Prostate gland (tissue), 2 donors: ENCODE results near the gene ZNF606. TPM values are rescaled to one million over a fixed set of nuclear protein-coding genes. Genes with fewer than 3 reads are reported as not detected.

Experiments used
- DNase-seq: peaks from one replicate; pipeline ENCODE4 v3.0.0-alpha.2; 2019; ENCODE audit warnings: low spot score
- H3K27ac ChIP-seq, 2 donors: fragments of 200-600 bp; sonication (generic); 2 replicates each; pipeline ENCODE4 v1.5.1; 2017 to 2019
- H3K27me3 ChIP-seq: fragments of 200-600 bp; sonication (generic); replicated peaks from 2 replicates; pipeline ENCODE4 v1.5.1; 2019; ENCODE audit not compliant: insufficient read depth
- H3K36me3 ChIP-seq, 2 donors: fragments of 200-600 bp; sonication (generic); 1 replicate in 1 of 2; 2 replicates in 1 of 2; pipeline versions ENCODE4 v1.5.1 to v1.8.1; 2017 to 2019
- H3K4me1 ChIP-seq: fragments of 200-600 bp; sonication (generic); replicated peaks from 2 replicates; pipeline ENCODE4 v1.5.1; 2019
- H3K4me3 ChIP-seq, 2 donors: fragments of 200-600 bp; sonication (generic); 2 replicates each; pipeline ENCODE4 v1.5.1; 2017 to 2019
- H3K9me3 ChIP-seq: fragments of 200-600 bp; sonication (generic); 2 replicates; pipeline ENCODE4 v1.5.1; 2017
- POLR2A ChIP-seq: fragments of 450-650 bp; IDR thresholded peaks from one replicate; pipeline ENCODE4 v1.6.1; 2016; ENCODE audit warnings: antibody characterized with exemption, mild to moderate bottlenecking
- POLR2AphosphoS5 ChIP-seq: sonication (generic); formaldehyde crosslinking; IDR thresholded peaks from one replicate; pipeline ENCODE4 v1.6.1; 2017; ENCODE audit warnings: antibody characterized with exemption
- WGBS: methylation state at CpG from one replicate; pipeline ENCODE4 v1.1.5; 2018; 5-methylcytosine and 5-hydroxymethylcytosine counted together
- intact Hi-C: fragments of 100-400 bp; cut with DNase I; formaldehyde crosslinking; loops from one replicate; pipeline ENCODE4 v1.14.2; 2022
- total RNA-seq, 2 donors: library from RNA; depleted of rRNA; stranded (reverse); fragments of >200 nt; gene quantifications; one replicate each; pipeline ENCODE4 v1.1.0, GENCODE V29; 2016
- TF ChIP-seq, protein P1 (sequence below), 4 experiments: fragments of 200-600 bp in 2 of 4; fragments of 450-650 bp in 2 of 4; sonication (generic) in 2 of 4; IDR thresholded peaks; 1 replicate in 3 of 4; 2 replicates in 1 of 4; pipeline ENCODE4 v1.5.1; 2016 to 2019; ENCODE audit warnings: antibody characterized with exemption in 4 of 4, mild to moderate bottlenecking in 2 of 4, moderate library complexity in 2 of 4

Gene ZNF606
- total RNA-seq, 2 donors from 2014 or later: 44.7 to 51.3 TPM

DNA sequence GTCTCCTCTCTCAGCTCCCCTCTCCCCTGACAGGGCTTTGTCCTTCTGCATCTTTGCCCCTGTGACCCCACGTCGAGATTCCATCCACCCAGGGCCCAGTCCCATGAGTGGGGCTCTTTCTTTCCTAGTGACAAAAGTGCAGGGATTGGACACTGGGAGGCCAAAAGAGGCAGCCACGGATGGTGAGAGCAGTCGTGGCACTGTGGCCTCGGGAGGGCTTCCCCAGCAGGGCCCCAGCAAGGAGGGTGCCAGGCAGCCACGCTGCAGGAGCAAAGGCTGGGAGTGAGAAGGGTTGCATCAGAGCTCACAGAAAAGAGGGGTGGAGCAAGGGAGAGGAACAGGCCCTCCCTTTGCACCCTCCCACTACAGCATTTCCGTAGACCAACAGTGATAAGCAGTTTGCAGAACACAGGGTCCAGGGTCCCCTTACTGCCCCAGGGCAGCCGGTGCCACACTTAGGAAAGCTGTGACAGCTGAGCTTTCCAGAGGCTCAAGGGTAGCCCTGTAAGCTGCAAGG, 36.1 kb upstream of the ZNF606 start:
- Histone ChIP-seq H3K27ac (no peak overlapping the region), H3K36me3 (no peaks in the 10 kb centered on the region), H3K4me1 (no peaks in the 10 kb centered on the region), H3K9me3 (no peaks in the 10 kb centered on the region), H3K27me3 (no peaks in the 10 kb centered on the region), H3K4me3 (no peak overlapping the region)
- 17% methylated on average over 8 of the region's 8 CpGs for WGBS
- no peak for DNase-seq
- intact Hi-C loops: no loop called here
- TF ChIP-seq, protein P1, sequence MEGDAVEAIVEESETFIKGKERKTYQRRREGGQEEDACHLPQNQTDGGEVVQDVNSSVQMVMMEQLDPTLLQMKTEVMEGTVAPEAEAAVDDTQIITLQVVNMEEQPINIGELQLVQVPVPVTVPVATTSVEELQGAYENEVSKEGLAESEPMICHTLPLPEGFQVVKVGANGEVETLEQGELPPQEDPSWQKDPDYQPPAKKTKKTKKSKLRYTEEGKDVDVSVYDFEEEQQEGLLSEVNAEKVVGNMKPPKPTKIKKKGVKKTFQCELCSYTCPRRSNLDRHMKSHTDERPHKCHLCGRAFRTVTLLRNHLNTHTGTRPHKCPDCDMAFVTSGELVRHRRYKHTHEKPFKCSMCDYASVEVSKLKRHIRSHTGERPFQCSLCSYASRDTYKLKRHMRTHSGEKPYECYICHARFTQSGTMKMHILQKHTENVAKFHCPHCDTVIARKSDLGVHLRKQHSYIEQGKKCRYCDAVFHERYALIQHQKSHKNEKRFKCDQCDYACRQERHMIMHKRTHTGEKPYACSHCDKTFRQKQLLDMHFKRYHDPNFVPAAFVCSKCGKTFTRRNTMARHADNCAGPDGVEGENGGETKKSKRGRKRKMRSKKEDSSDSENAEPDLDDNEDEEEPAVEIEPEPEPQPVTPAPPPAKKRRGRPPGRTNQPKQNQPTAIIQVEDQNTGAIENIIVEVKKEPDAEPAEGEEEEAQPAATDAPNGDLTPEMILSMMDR (IDR thresholded peaks at IDR 0.05): no peak
- no peak for TF ChIP-seq POLR2A
- TF ChIP-seq POLR2AphosphoS5: no peak

DNA sequence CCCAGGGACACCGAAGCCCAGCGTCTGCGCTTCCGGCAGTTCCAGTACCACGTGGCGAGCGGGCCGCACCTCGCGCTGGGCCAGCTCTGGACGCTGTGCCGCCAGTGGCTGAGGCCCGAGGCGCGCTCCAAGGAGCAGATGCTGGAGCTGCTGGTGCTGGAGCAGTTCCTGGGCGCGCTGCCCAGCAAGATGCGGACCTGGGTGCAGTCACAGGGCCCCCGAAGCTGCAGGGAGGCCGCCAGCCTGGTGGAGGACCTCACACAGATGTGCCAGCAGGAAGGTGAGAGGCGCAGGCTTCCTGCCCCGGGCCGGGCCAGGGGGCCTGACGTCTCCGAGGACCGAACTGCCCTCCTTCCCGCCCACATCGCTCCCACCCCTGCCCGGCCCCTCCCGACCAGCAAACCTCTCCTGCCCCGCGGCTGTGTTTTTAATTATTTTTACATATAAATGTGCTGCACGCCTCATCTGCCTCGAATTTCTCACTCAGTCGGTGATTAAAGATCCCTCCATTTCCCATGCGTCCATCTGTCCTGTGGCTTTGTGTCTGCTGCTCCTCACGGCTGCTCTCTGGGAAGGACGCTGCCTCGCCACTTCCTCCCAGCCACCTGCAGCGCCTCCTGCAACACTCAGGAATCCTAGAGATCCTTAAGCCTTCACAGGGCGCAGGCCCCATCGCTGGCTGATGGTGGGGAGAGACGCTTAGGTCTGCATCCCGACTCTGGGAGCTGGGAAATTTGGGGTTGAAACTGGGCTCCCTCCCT, 35.5 kb upstream of the ZNF606 start:
- 15% methylated on average over 25 of the region's 44 CpGs for WGBS
- Histone ChIP-seq H3K27me3 (no peaks in the 10 kb centered on the region), H3K4me1 (no peaks in the 10 kb centered on the region), H3K27ac (no peak overlapping the region), H3K4me3 (no peak overlapping the region), H3K36me3 (no peaks in the 10 kb centered on the region), H3K9me3 (no peaks in the 10 kb centered on the region)
- intact Hi-C loops: no loop called here
- TF ChIP-seq POLR2A: no peak
- TF ChIP-seq, protein P1 (IDR thresholded peaks at IDR 0.05): no peak
- no peak for TF ChIP-seq POLR2AphosphoS5
- DNase-seq: no peak

DNA sequence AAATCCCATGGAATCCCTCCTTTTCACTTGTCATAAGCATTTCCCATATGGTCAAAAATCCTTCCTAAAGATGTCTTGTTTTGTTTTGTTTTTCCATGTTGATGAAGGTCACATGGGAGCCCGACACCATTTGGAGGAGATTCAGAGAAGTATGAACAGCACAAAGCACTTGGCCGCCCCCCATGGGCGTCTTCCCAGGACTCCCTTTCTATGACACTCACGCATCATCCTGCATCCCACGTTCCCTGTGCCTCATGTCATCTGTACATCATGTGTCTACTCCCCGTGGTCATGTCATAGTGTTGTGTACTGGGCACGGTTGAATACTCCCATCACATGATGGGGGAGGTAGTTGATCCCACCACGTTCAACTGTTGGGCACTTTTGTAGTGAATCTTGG, 33.2 kb upstream of the ZNF606 start:
- WGBS: 71% methylated on average over 8 of the region's 8 CpGs
- H3K9me3 ChIP-seq: no peaks in the 10 kb centered on the region
- no peak for DNase-seq
- no peak overlapping the region for H3K27ac ChIP-seq
- no peaks in the 10 kb centered on the region for H3K36me3 ChIP-seq
- intact Hi-C loops: no loop called here
- H3K27me3 ChIP-seq: no peaks in the 10 kb centered on the region
- H3K4me3 ChIP-seq: no peak overlapping the region
- no peak for TF ChIP-seq POLR2AphosphoS5
- TF ChIP-seq POLR2A: no peak
- TF ChIP-seq, protein P1 (IDR thresholded peaks at IDR 0.05): no peak
- no peaks in the 10 kb centered on the region for H3K4me1 ChIP-seq

DNA sequence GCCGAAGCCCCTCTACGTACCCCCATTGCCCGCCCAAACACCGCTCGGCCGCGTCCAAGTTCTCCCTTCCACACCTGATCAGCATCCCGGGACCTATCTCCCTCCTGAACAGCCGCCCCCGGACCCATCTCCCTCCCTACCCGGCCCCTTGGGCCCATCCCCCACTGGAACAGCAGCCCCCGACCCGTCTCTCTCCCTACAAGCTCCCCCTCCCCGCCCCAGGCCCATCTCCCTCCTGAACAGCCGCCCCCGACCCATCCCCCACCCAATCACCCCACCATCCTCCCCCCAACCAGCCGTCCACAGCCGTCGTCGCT, 31.8 kb upstream of the ZNF606 start:
- DNase-seq: no peak
- WGBS: 5% methylated on average over 20 of the region's 20 CpGs
- H3K27me3 ChIP-seq: no peaks in the 10 kb centered on the region

More for the DNA sequence above, 31.8 kb upstream of the ZNF606 start:
- Histone ChIP-seq H3K4me3 (peak overlapping the region; percentile 37 to 54), H3K4me1 (no peaks in the 10 kb centered on the region), H3K27ac (no peak overlapping the region), H3K36me3 (no peaks in the 10 kb centered on the region), H3K9me3 (no peaks in the 10 kb centered on the region)
- TF ChIP-seq POLR2AphosphoS5 (no peak), POLR2A (no peak)
- TF ChIP-seq, protein P1 (IDR thresholded peaks at IDR 0.05): no peak
- intact Hi-C loops: no loop called here
